Neural progenitor cell (in vitro differentiated cells): ENCODE data around the gene FBXL17. TPM values are rescaled to one million over a fixed set of nuclear protein-coding genes. Genes with fewer than 3 reads are reported as not detected.

Experiments
- DNase-seq: peaks from one replicate; pipeline ENCODE4 v3.0.0-alpha.2; 2016; ENCODE audit warnings: low spot score
- H2AFZ ChIP-seq: fragments of 200-600 bp; sonication (generic); replicated peaks from 2 replicates; pipeline ENCODE4 v1.6.1; 2016; ENCODE audit warnings: antibody characterized with exemption
- H3F3A ChIP-seq: fragments of 200-600 bp; sonication (generic); 2 replicates; pipeline ENCODE4 v1.6.1; 2016; ENCODE audit warnings: antibody characterized with exemption, low read depth
- H3K27ac ChIP-seq: fragments of 200-600 bp; sonication (generic); 2 replicates; pipeline ENCODE4 v1.5.1; 2016; ENCODE audit warnings: mild to moderate bottlenecking
- H3K27me3 ChIP-seq: fragments of 200-600 bp; sonication (generic); 2 replicates; pipeline ENCODE4 v1.6.1; 2016; ENCODE audit warnings: mild to moderate bottlenecking, moderate library complexity
- H3K36me3 ChIP-seq: fragments of 200-600 bp; sonication (generic); 2 replicates; pipeline ENCODE4 v1.5.1; 2016
- H3K4me1 ChIP-seq: fragments of 200-600 bp; sonication (generic); 2 replicates; pipeline ENCODE4 v1.6.1; 2016; ENCODE audit warnings: mixed run types
- H3K4me2 ChIP-seq: fragments of 200-600 bp; sonication (generic); 2 replicates; pipeline ENCODE4 v1.6.1; 2016
- H3K4me3 ChIP-seq: fragments of 200-600 bp; sonication (generic); 2 replicates; pipeline ENCODE4 v1.5.1; 2016
- H3K79me2 ChIP-seq: fragments of 200-600 bp; sonication (generic); 2 replicates; pipeline ENCODE4 v1.6.1; 2016; ENCODE audit warnings: low read depth
- H3K9ac ChIP-seq: fragments of 200-600 bp; sonication (generic); 2 replicates; pipeline ENCODE4 v1.6.1; 2016
- H3K9me3 ChIP-seq: fragments of 200-600 bp; sonication (generic); 2 replicates; pipeline ENCODE4 v1.5.1; 2016; ENCODE audit warnings: low read depth
- H4K20me1 ChIP-seq: fragments of 200-600 bp; sonication (generic); 2 replicates; pipeline ENCODE4 v1.6.1; 2016; ENCODE audit warnings: low read depth
- H3K27ac Mint-ChIP-seq: 3 replicates; pipeline ENCODE4 v1.8.0; 2021; ENCODE audit warnings: mixed read lengths
- H3K27me3 Mint-ChIP-seq: 2 replicates; pipeline ENCODE4 v1.8.0; 2022; ENCODE audit warnings: low read depth, mild to moderate bottlenecking, inconsistent platforms, moderate library complexity, mixed read lengths; ENCODE audit not compliant: insufficient read depth
- H3K36me3 Mint-ChIP-seq: 3 replicates; pipeline ENCODE4 v1.8.0; 2021; ENCODE audit warnings: mixed read lengths
- H3K4me1 Mint-ChIP-seq: 3 replicates; pipeline ENCODE4 v1.8.0; 2021; ENCODE audit warnings: mixed read lengths
- H3K4me3 Mint-ChIP-seq: 3 replicates; pipeline ENCODE4 v1.8.0; 2021; ENCODE audit warnings: mild to moderate bottlenecking, moderate library complexity, mixed read lengths
- H3K9me3 Mint-ChIP-seq: 3 replicates; pipeline ENCODE4 v1.8.0; 2020; ENCODE audit warnings: mixed read lengths
- CTCF ChIP-seq: fragments of 200-600 bp; sonication (generic); IDR thresholded peaks from 2 replicates; pipeline ENCODE4 v1.5.1; 2017; ENCODE audit warnings: antibody characterized with exemption, mild to moderate bottlenecking
- EZH2 ChIP-seq: fragments of 200-600 bp; sonication (generic); IDR thresholded peaks from 2 replicates; pipeline ENCODE4 v1.6.1; 2017; ENCODE audit warnings: antibody characterized with exemption, mild to moderate bottlenecking, moderate library complexity
- EZH2phosphoT487 ChIP-seq: fragments of 200-600 bp; sonication (generic); IDR thresholded peaks from 2 replicates; pipeline ENCODE4 v1.6.1; 2017; ENCODE audit warnings: antibody characterized with exemption
- total RNA-seq: library from RNA; depleted of rRNA; stranded (reverse); fragments of >200 nt; gene quantifications from 2 replicates; pipeline ENCODE4 v1.2.3, GENCODE V29; 2015; ENCODE audit warnings: low replicate concordance

Gene FBXL17
- total RNA-seq, 1 donor from 2014 or later: 7.6 TPM

- Histone ChIP-seq H3K9ac (no peak overlapping the region), H3K4me2 (no peak overlapping the region), H3K36me3 (no peaks in the 10 kb centered on the region), H4K20me1 (no peaks in the 10 kb centered on the region), H3K27ac (no peak overlapping the region), H3F3A (no peaks in the 10 kb centered on the region), H3K4me1 (peaks cover 9% of the 10 kb centered on the region), H2AFZ (no peak overlapping the region), H3K27me3 (no peaks in the 10 kb centered on the region), H3K79me2 (no peaks in the 10 kb centered on the region), H3K4me3 (no peak overlapping the region), H3K9me3 (no peaks in the 10 kb centered on the region)
- Mint-ChIP-seq H3K9me3 (peaks cover 12% of the 10 kb centered on the region), H3K27ac (no peak overlapping the region), H3K36me3 (no peaks in the 10 kb centered on the region), H3K4me1 (peaks cover 11% of the 10 kb centered on the region), H3K4me3 (no peak overlapping the region), H3K27me3 (peaks cover 9% of the 10 kb centered on the region)
- no peak for DNase-seq
- TF ChIP-seq CTCF (no peak), EZH2phosphoT487 (no peak), EZH2 (no peak)
Observed at GRCh38 chr5:108420755-108421154, 38.9 kb upstream of the FBXL17 start.

- TF ChIP-seq CTCF (no peak), EZH2 (no peak), EZH2phosphoT487 (no peak)
- peaks cover 11% of the 10 kb centered on the region for H3K4me1 Mint-ChIP-seq
- Histone ChIP-seq H3K4me3 (no peak overlapping the region), H3K36me3 (no peaks in the 10 kb centered on the region), H2AFZ (no peak overlapping the region), H4K20me1 (no peaks in the 10 kb centered on the region), H3K79me2 (no peaks in the 10 kb centered on the region), H3K4me2 (no peak overlapping the region), H3F3A (no peaks in the 10 kb centered on the region), H3K9ac (no peak overlapping the region), H3K27me3 (no peaks in the 10 kb centered on the region), H3K27ac (no peak overlapping the region), H3K9me3 (no peaks in the 10 kb centered on the region), H3K4me1 (peaks cover 9% of the 10 kb centered on the region)
- peaks cover 9% of the 10 kb centered on the region for H3K27me3 Mint-ChIP-seq
- DNase-seq: peak; percentile 7
- H3K27ac Mint-ChIP-seq: no peak overlapping the region
- no peak overlapping the region for H3K4me3 Mint-ChIP-seq
- no peaks in the 10 kb centered on the region for H3K36me3 Mint-ChIP-seq
- peaks cover 12% of the 10 kb centered on the region for H3K9me3 Mint-ChIP-seq
Observed at GRCh38 chr5:108420158-108420557, 38.3 kb upstream of the FBXL17 start.

- Histone ChIP-seq H2AFZ (no peak overlapping the region), H3K79me2 (no peaks in the 10 kb centered on the region), H3K36me3 (no peaks in the 10 kb centered on the region), H3K4me1 (peaks cover 9% of the 10 kb centered on the region), H3K4me3 (no peak overlapping the region), H3K27ac (no peak overlapping the region), H3K27me3 (no peaks in the 10 kb centered on the region), H3K9me3 (no peaks in the 10 kb centered on the region), H3K4me2 (no peak overlapping the region), H3F3A (no peaks in the 10 kb centered on the region), H3K9ac (no peak overlapping the region), H4K20me1 (no peaks in the 10 kb centered on the region)
- TF ChIP-seq EZH2 (no peak), CTCF (no peak), EZH2phosphoT487 (no peak)
- Mint-ChIP-seq H3K4me3 (no peak overlapping the region), H3K27me3 (peaks cover 5% of the 10 kb centered on the region), H3K36me3 (no peaks in the 10 kb centered on the region), H3K9me3 (no peaks in the 10 kb centered on the region), H3K4me1 (peaks cover 11% of the 10 kb centered on the region), H3K27ac (no peak overlapping the region)
- DNase-seq: no peak
Observed at GRCh38 chr5:108418197-108418596, 36.3 kb upstream of the FBXL17 start.
